Measurements from ENCODE around the gene SNX6.
A peak's percentile ranks its signal among the peaks of the same experiment; 100 is the strongest.
"Not testable (repeated sequence)": the region's sequence is repeated elsewhere in the genome, so short reads cannot be mapped to it uniquely, and the experiment has no call there.

SNX6 gene

GRCh38 chr14:34562037-34562775, 67.7 kb downstream of the SNX6 start:
- not testable (repeated sequence) for H3K27me3 ChIP-seq (ENCODE audit: control insufficient read depth in 1 of 2, insufficient read depth in 2 of 2, low read length in 2 of 2); H3K4me3 ChIP-seq (ENCODE audit: low read depth in 1 of 2, low read length in 2 of 2); H3K9me3 ChIP-seq (ENCODE audit: low read length); H3K9ac ChIP-seq (ENCODE audit: low read length); H3K27ac ChIP-seq (ENCODE audit: low read depth, low read length); H3K4me1 ChIP-seq (ENCODE audit: insufficient read depth, low read length)
- H3K36me3 ChIP-seq (ENCODE audit: insufficient read depth, low read length), result peaks cover 24% of the 10 kb centered on the region

- not testable (repeated sequence) for H3K9ac ChIP-seq (ENCODE audit: low read length); H3K9me3 ChIP-seq (ENCODE audit: low read length); H3K4me1 ChIP-seq (ENCODE audit: insufficient read depth, low read length); H3K27me3 ChIP-seq (ENCODE audit: control insufficient read depth in 1 of 2, insufficient read depth in 2 of 2, low read length in 2 of 2); H3K36me3 ChIP-seq (ENCODE audit: insufficient read depth, low read length); H3K4me3 ChIP-seq (ENCODE audit: low read depth in 1 of 2, low read length in 2 of 2); H3K27ac ChIP-seq (ENCODE audit: low read depth, low read length)
These were observed 73.5 kb downstream of the SNX6 start for GRCh38 chr14:34556498-34556829.

GRCh38 chr14:34555583-34556497, 74.1 kb downstream of the SNX6 start:
- H3K27ac ChIP-seq (ENCODE audit: low read depth, low read length); H3K9me3 ChIP-seq (ENCODE audit: low read length); H3K9ac ChIP-seq (ENCODE audit: low read length); H3K4me1 ChIP-seq (ENCODE audit: insufficient read depth, low read length); H3K4me3 ChIP-seq (ENCODE audit: low read depth in 1 of 2, low read length in 2 of 2); H3K27me3 ChIP-seq (ENCODE audit: control insufficient read depth in 1 of 2, insufficient read depth in 2 of 2, low read length in 2 of 2); H3K36me3 ChIP-seq (ENCODE audit: insufficient read depth, low read length): not testable (repeated sequence)

- H3K9me3 ChIP-seq (ENCODE audit: low read length), result no peaks in the 10 kb centered on the region
- peak overlapping the region; percentile 35 for H3K27ac ChIP-seq (ENCODE audit: low read depth, low read length)
- H3K36me3 ChIP-seq (ENCODE audit: insufficient read depth, low read length), result no peaks in the 10 kb centered on the region
- H3K4me3 ChIP-seq (ENCODE audit: low read depth in 1 of 2, low read length in 2 of 2), result no peak overlapping the region
- H3K4me1 ChIP-seq (ENCODE audit: insufficient read depth, low read length), result no peaks in the 10 kb centered on the region
- H3K9ac ChIP-seq (ENCODE audit: low read length), result no peak overlapping the region
- no peaks in the 10 kb centered on the region for H3K27me3 ChIP-seq (ENCODE audit: control insufficient read depth in 1 of 2, insufficient read depth in 2 of 2, low read length in 2 of 2)
These were observed 75.3 kb downstream of the SNX6 start for GRCh38 chr14:34554540-34555250.

GRCh38 chr14:34549276-34549966, 80.5 kb downstream of the SNX6 start:
- H3K9ac ChIP-seq (ENCODE audit: low read length); H3K27ac ChIP-seq (ENCODE audit: low read depth, low read length); H3K4me1 ChIP-seq (ENCODE audit: insufficient read depth, low read length); H3K4me3 ChIP-seq (ENCODE audit: low read depth in 1 of 2, low read length in 2 of 2); H3K27me3 ChIP-seq (ENCODE audit: control insufficient read depth in 1 of 2, insufficient read depth in 2 of 2, low read length in 2 of 2); H3K36me3 ChIP-seq (ENCODE audit: insufficient read depth, low read length); H3K9me3 ChIP-seq (ENCODE audit: low read length): not testable (repeated sequence)

- Histone ChIP-seq H3K9ac (ENCODE audit: low read length) (no peak overlapping the region), H3K27me3 (ENCODE audit: control insufficient read depth in 1 of 2, insufficient read depth in 2 of 2, low read length in 2 of 2) (no peaks in the 10 kb centered on the region), H3K36me3 (ENCODE audit: insufficient read depth, low read length) (no peaks in the 10 kb centered on the region), H3K4me3 (ENCODE audit: low read depth in 1 of 2, low read length in 2 of 2) (no peak overlapping the region), H3K9me3 (ENCODE audit: low read length) (no peaks in the 10 kb centered on the region), H3K4me1 (ENCODE audit: insufficient read depth, low read length) (no peaks in the 10 kb centered on the region), H3K27ac (ENCODE audit: low read depth, low read length) (no peak overlapping the region)
These were observed 81.4 kb downstream of the SNX6 start for GRCh38 chr14:34548472-34548981.

- H3K27me3 ChIP-seq (ENCODE audit: control insufficient read depth in 1 of 2, insufficient read depth in 2 of 2, low read length in 2 of 2); H3K9me3 ChIP-seq (ENCODE audit: low read length); H3K9ac ChIP-seq (ENCODE audit: low read length); H3K4me1 ChIP-seq (ENCODE audit: insufficient read depth, low read length); H3K4me3 ChIP-seq (ENCODE audit: low read depth in 1 of 2, low read length in 2 of 2); H3K36me3 ChIP-seq (ENCODE audit: insufficient read depth, low read length); H3K27ac ChIP-seq (ENCODE audit: low read depth, low read length): not testable (repeated sequence)
These were observed 82.8 kb downstream of the SNX6 start for GRCh38 chr14:34547136-34547520.

- H3K4me3 ChIP-seq (ENCODE audit: low read depth in 1 of 2, low read length in 2 of 2); H3K27ac ChIP-seq (ENCODE audit: low read depth, low read length); H3K9me3 ChIP-seq (ENCODE audit: low read length); H3K9ac ChIP-seq (ENCODE audit: low read length); H3K27me3 ChIP-seq (ENCODE audit: control insufficient read depth in 1 of 2, insufficient read depth in 2 of 2, low read length in 2 of 2); H3K4me1 ChIP-seq (ENCODE audit: insufficient read depth, low read length); H3K36me3 ChIP-seq (ENCODE audit: insufficient read depth, low read length): not testable (repeated sequence)
These were observed 83.4 kb downstream of the SNX6 start for GRCh38 chr14:34546272-34547135.

- Histone ChIP-seq H3K4me1 (ENCODE audit: insufficient read depth, low read length) (peaks cover 16% of the 10 kb centered on the region), H3K4me3 (ENCODE audit: low read depth in 1 of 2, low read length in 2 of 2) (peak overlapping the region in 1 of 2 donors; percentile 96), H3K27ac (ENCODE audit: low read depth, low read length) (peak overlapping the region; percentile 90)
- H3K36me3 ChIP-seq (ENCODE audit: insufficient read depth, low read length); H3K9ac ChIP-seq (ENCODE audit: low read length); H3K27me3 ChIP-seq (ENCODE audit: control insufficient read depth in 1 of 2, insufficient read depth in 2 of 2, low read length in 2 of 2); H3K9me3 ChIP-seq (ENCODE audit: low read length): not testable (repeated sequence)
These were observed 89.5 kb downstream of the SNX6 start for GRCh38 chr14:34540181-34541059.
